ENCODE results near the gene GFI1B.

Gene GFI1B

DNA sequence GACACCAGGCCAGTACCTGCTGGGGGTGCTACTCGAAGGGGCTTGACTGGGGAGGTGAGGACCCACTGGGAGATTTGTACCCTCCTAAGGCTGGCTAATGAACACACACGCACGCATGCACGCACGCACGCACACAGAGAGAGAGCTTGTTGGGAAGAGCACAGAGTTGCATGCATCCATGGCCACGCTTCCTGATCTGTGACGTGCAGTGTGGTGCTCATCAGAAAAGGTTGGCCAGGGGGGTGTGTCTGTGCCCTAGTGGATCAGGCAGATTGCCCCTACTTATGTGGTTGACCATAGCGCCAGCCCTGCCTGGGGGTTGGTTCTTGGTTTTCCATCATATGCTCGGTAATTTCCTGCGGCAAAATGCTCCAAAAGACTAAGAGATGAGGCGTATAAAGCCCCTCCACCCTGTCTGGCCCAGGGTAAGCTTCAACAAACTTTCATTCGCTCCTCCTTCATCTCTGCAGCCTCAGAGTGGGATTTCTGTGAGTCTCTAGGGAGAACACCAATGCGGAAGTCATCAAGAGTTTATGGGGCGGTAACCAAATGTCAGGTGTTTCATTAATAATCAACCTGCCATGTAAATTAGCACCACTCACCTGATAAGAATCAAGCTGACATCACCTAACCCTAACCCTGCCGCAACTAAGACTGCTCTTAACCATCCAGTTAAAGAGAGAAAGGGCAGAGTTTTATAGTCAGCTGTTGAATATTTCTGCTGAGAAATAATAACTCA, 8.0 kb upstream of the GFI1B start:
- DNase-seq = no peak

DNA sequence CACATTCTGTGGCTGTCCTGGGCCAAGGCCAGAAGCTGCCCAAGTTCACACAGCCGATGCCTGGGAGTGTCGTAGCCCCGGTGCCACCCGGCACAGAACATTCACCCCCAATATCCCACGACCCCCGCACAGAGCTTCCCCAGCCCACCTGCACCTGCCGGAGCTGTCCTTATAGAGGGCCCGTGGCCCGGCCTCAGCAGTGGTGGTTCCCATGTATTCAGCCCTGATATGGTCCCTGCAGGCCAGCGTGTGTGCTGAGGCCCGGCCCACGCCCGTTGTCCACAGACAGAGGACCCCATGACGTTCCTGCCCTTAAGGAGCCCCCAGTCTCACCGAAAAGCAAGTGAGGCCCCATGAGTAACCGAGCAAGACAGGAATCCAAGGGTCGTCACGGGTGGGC, 5.3 kb upstream of the GFI1B start:
- no peak for DNase-seq

DNA sequence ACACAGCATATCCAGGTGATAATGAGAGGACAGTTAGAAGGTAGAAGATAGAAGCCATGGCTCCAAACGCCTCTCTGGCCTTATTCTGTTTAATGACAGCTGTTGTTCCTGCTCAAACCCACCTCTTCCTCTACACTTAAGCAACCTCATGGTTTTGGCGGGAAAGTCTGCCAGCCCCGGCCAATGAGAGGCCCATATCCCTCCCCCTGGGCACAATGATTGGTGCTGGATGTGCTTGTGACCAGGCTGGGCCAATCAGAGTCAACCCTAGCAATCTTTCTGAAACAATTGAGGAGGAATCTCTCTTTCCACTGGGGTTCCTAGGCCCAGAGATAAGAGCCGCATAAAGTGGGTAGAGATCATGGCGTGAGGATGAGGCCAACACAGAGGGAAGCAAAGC, 4.8 kb upstream of the GFI1B start:
- DNase-seq = peak; percentile 73

DNA sequence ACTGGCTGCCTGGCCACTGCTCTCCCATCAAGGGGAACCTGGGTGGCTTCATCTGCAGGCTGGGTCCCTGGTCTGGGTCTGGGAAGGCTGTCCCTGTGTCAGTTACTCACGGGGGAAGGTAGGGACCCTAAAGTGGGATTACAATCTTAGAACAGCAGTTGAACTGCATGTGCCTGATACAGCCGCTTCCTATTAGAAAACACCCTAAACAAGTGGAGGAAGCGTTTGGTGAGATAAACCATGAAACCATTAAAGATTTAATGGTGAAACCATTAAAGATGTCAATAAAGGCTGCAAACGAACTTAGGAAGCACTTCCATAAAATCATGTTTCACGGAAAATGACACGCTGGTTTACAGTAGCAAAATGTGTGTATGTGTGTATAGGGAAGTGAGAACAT, 2.5 kb upstream of the GFI1B start:
- peak; percentile 67 for DNase-seq

DNA sequence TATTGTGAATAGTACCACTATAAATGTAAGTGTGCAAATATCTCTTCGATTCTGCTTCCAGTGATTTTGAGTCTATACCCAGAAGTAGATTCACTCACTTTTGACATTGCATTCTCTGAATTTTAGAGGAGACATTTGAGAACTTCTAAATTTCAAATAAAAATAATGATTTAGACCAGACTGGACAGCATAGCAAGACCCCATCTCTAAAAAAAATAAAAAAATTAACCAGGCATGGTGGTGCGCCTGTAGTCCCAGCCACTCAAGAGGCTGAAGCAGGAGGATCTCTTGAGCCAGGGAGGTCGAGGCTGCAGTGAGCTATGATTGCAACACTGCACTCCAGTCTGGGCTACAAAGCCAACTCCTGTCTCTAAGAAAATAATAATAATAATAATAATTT, 1.9 kb upstream of the GFI1B start:
- DNase-seq = no peak

DNA sequence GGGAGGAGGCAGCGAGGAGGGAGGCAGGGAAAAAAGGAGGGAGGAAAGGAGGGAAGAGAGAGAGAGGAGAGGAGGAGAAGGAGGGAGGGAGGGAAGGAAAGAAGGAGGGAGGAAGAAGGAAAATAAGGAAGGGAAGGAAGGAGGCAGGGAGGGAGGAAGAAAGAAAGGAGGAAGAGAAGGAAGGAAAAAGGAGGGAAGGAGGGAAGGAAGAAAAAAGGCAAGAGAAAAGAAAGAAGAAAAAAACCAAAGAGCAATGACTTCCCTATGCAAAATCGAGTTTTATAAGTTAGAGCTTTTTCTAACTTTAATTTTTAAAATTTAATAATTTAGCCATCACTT, 413 bp upstream of the GFI1B start:
- DNase-seq = no peak

DNA sequence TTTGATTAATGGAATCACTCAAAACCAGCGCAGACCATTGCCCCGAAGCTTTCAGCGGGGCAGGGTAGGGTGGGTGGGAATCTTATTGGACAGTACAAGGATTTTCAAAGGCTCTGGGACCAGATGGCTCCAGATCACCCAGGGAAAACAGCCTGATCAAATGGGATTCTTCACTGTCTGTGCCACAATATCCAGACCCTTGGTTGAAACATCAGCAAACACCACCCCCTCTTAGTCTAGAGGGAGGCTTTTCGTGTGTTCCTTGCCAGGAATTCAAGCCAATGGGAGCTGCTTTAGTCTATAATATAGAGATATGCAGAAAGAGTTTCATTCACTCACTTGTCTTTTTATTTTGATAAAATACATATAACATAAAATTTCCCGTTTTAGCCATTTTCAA, 1.7 kb downstream of the GFI1B start:
- DNase-seq = peak; percentile 57

DNA sequence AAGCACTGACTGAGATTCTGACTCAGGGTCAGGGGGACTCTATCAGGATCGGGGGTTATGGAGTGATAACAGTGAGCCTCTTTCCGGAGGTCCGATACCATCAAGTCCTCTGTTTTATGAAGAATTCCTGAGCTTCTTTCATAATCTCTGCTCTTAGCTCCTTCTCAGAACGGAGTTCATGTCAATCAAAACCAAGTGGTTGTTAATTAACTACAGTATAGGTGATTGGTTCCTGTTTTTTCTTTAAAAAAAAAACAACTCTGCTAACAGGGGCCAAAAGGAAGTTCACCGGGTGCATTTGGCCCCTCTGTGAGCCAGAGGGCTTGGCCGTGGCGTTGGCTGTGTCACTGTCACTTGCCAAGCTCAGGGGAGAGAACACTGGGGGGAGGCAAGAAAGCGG, 4.0 kb downstream of the GFI1B start:
- peak; percentile 69 for DNase-seq

DNA sequence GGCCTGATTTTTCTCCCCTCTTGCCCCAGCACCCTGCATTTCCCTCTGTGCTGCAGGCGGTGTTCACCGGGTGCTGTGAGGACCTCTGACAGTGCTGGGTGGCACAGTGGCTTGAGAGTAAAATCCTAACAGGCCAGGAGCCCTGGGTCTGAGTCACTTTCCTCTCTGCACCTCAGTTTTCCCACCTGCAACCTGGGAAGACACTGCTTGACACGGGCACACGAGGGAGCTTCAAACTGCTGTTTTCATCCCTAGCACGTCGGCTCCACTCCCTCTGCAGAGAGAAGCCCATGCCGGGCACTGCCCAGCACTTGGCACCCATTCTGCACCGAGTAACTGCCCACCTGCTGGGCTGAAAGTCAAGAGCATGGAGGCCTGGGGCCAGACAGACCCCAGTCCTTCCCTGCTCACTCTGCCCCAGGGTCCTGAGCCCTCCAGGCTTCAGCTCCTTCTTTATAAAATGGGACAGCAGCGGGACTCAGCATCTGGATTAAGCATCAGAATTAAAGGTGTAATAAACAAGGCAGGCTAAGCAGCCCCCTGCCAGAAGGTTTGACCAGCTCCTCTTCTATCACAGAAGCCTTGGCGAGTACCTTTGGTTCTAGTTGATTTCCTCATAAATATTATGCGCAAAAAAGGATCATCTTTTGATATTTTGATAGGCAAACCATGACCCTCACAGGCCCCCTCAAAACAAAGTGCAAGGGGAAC, 5.2 kb downstream of the GFI1B start:
- DNase-seq = peak; percentile 49

DNA sequence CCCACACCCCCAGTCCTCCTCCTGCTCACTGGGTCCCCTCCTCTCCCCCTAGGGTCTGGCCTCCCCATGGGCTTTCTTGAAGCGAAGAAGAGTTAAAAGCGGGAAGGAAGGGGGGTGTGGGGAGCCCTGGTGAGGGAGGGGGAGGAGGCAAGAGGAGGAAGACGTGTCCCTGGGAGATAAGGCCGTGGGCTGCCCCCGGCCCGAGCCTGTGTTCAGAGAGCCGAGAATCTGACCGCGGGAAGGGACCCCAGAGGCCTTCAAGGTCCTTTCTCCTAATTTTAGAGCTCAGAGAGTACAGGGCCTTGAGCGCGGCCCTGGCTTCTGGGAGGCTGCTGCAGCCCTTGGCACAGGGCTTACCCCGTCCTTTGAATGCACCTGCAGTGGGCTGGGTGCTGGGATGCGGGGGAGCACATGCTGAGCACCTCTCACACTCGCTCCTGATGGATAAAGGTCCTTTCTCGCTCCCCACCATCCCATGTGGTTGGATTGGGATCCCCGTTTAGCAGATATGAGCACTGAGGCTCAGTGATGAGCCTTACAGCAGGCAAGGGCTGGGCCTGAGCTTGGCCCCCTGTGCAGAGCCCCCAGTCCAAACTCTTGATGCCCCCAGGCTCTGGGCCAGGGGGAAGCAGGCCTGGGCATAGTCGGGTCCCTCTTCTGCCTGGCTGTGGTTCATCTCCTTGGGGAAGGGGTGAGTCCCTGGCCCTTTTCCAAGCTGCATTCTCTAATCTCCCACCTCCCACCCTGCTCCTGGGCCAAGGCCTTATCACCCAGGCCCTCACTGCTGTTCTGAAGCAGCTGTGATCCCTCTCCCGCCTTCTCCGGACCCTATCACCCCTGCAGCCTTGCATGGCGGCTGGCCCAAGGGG, 5.9 kb downstream of the GFI1B start:
- peak; percentile 96 for DNase-seq

DNA sequence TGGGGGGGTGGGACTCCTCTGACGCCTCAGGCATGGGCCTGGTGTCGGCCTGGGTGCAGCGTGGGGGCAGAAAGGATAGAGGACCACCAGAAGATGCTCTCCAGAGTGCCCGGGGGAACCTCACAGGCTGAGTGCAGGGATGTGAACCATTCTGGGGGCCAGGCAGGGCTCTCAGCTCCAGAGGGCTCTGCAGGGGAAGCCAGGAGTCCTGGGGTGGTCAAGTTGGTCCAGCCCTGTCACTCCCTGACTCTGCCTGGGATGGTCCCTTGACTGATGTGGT, 6.5 kb downstream of the GFI1B start:
- DNase-seq = no peak

DNA sequence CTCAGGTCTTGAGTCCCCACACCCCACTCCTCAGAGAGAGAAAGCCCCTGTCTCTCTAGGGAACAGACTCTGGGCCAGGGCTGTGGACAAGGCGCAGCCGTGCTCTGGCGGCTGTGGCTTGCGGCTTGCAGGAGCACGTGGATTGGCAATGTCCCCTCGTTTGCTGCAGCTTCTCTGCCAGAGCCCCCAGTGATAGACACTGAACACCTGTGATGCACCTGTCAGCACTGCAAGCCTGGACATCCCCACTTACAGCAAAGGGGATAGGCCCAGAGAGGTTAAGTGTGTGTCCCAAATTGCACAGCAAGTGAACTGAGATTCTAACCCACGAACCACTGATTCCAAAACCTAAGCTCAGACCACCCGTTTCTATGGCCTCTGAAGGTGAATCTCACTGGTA, 7.0 kb downstream of the GFI1B start:
- peak; percentile 10 for DNase-seq

DNA sequence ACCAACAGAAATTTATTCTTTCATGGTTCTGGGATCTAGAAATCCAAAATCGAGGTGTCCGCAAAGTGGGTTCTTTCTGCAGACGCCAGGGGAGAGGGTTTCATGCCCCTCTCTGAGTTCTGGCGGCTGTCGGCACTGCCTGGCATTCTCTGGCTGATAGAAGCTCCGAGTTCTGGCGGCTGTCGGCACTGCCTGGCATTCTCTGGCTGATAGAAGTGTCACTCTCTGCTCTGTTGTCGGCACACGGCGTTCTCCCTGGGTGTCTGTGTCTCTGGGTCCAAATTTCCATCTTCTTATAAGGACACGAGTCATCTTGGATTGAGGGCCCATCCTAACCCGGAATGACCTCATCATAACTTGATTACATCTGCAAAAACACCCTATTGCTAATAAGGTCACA, 7.6 kb downstream of the GFI1B start:
- peak; percentile 37 for DNase-seq

DNA sequence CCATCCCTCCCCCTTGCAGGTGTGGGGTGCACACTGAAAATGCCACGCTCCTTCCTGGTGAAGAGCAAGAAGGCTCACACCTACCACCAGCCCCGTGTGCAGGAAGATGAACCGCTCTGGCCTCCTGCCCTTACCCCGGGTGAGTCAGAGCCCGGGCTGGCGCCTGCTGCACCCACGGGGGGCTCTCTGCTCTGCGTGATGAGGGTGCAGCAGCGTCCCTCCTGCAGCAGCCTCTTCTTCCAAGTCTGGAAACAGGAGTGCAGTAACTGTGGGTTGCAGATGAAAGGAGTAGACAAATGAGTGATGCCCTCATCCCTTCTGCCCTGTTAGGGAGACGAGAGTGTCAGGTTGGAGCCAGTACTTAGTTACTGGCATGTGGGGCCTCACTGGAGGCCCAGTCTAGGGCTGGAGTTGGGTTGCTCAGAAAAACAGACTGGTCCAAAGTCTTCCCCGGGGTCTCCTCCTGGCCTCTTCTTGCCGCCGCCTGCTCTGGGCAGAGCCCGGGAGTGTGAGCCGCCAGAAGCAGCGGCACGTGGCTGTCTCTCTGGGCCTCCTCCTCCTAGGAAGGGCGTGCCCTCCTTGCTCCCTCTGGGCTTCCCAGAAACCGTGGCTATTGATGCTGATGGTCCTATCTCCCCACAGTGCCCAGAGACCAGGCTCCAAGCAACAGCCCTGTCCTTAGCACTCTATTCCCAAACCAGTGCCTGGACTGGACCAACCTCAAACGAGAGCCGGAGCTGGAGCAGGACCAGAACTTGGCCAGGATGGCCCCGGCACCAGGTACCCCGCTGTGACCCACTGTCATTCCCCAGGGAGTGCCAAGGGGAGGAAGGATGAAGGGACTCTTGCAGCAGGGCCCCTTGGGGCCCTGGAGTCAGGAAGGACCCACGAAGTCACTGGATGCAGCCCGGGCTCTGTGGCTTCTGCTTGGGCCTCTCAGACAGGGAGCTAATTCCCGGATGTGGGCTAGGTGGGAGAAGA, 8.4 kb downstream of the GFI1B start:
- peak; percentile 60 for DNase-seq

DNA sequence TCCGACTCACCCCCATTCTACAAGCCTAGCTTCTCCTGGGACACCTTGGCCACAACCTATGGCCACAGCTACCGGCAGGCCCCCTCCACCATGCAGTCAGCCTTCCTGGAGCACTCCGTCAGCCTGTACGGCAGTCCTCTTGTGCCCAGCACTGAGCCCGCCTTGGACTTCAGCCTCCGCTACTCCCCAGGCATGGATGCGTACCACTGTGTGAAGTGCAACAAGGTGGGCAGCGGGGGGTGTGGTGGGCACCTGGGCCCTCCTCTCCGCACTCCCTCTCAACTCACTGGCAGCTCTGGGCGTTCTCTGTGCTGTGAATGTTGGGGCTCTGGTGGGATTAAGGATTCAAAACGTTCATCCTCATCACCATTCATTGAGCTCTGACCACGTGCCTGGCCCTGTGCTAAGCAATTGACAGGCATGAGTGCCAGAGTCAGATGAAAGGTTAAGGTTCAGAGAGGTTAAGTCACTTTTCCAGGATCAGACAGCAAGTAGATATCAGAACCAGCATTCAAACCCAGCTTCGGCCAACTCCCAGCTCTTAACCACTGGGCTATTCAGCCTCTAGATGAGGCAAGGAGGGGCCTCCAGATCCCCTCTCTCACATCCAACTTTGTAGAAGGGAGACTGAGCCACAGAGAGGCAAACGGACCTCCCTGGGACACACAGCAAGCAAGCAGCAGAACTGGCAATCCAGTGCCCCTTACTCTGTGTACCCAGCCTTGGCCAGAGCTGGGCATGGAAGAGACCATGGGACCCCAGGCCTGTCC, 9.9 kb downstream of the GFI1B start:
- no peak for DNase-seq

DNA sequence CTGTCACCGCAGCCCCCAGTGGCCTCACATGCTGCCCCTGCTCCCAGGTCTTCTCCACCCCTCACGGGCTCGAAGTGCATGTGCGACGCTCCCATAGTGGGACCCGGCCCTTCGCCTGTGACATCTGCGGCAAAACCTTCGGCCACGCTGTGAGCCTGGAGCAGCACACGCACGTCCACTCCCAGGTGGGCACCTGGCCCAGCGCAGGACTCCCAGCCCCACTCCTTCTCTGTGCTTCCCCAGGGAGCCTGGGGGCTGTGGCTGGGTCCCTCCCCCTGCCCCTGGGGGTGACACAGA, 10.5 kb downstream of the GFI1B start:
- DNase-seq = no peak

DNA sequence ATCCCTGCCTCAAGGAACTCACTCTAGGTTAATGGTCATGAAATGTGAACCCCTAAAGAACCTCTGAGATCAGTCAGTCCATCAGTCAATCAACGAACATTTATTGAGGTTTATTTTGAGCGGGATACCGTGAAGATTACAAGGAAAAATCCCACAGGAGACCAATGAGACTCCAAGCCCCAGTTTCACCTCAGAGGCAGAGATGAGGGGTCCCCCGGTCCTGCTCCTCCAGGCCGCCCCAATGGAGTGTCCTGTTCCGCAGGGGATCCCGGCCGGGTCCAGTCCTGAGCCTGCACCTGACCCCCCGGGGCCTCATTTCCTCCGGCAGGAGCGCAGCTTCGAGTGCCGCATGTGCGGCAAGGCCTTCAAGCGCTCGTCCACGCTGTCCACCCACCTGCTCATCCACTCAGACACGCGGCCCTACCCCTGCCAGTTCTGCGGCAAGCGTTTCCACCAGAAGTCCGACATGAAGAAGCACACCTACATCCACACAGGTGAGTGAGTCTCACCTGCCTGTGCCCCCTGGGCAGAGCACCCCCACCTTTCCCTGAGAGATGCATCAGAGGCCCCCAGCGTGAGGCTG, 11.0 kb downstream of the GFI1B start:
- peak; percentile 18 for DNase-seq

DNA sequence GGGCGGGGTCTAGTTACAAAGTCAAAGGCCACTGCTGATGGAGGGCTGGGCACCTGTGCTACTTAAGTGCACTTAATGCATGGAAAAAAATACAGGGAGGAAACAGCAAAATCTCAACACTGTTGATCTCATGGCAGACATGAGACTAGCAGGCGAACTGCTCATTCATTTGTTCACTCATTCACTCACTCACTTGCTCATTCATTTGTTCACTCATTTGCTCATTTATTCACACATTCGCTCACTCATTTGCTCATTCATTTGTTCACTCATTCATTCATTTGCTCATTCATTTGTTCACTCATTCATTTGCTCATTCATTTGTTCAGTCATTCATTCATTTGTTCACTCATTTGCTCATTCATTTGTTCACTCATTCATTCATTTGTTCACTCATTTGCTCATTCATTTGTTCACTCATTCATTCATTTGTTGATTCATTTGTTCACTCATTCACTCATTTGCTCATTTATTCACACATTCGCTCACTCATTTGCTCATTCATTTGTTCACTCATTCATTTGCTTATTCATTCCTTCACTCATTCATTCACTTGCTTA, 11.6 kb downstream of the GFI1B start:
- DNase-seq = peak; percentile 63

DNA sequence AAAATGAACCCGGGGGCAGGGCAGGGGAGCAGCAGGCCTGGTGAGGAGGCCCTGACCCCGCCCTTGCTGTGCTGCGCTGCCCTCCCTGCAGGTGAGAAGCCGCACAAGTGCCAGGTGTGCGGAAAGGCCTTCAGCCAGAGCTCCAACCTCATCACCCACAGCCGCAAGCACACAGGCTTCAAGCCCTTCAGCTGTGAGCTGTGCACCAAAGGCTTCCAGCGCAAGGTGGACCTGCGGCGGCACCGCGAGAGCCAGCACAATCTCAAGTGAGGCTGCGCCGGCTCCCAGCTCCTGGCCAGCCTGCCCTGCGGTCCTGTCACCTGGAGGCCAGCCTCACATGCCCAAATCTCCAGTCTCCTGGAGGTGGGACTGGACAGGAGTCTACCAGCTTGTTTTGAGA, 12.3 kb downstream of the GFI1B start:
- no peak for DNase-seq

DNA sequence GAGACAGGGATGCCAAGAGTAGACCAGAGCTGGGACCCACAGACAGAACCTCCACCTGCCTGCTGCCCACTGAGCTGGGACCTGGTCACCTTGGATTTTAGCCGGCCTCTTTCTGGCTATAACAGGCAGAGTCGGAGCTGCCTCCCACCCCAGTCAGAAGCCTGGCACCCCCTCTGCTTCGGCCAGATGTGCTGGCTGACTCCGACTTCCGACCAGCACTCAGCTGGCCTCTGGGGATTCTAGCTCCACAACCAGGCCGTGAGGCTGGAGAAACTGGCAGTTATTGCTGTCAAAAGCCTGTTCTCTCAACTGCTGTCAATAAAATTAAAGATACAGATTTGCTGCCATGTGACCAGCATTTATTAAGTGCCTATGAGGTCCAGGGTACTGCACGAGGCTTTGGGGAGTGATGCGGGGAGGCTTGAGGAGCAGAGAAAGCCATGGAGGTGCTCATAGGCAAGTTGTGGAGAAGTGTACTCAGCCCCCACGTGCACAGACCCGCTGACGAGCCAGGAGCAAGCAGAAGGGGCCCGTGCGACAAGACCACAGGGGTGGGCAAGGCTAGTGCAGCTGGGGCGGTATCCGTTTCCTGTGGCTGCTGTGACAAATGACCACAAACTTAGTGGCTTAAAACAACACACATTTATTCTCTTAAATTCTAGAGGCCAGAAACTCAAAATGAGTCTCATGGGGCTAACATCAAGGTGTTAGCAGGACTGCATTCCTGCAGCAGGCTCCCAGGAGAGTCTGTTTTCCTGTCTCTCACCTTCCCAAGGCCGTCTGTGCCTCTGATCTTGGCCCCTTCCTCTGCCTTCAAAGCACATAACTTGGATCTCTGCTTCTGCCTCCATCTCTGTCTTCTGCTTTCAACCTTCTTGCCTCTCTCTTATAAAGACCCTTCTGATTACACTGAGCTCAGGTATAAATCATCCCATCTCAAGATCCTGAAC, 13.1 kb downstream of the GFI1B start:
- DNase-seq = peak; percentile 78
